NCI-H526 treated with DMSO at 0.1 percent for 48 hours (cell line): Measurements from ENCODE around the gene PPM1B.
"Not testable (repeated sequence)": the region's sequence is repeated elsewhere in the genome, so short reads cannot be mapped to it uniquely, and the experiment has no call there.

ENCODE experiments used
- DNase-seq: peaks from one replicate; lab custom pipeline; 2025; lab: John Stamatoyannopoulos, UW

The PPM1B gene

GRCh38 chr2:44200759-44201158, 32.1 kb downstream of the PPM1B start:
- no peak for DNase-seq

GRCh38 chr2:44201648-44202165, 33.0 kb downstream of the PPM1B start:
- no peak for DNase-seq

- DNase-seq, result no peak
Measured at GRCh38 chr2:44203542-44203941, 34.9 kb downstream of the PPM1B start.

GRCh38 chr2:44205169-44205568, 36.5 kb downstream of the PPM1B start:
- DNase-seq, result no peak

- DNase-seq, result no peak
Measured at GRCh38 chr2:44207102-44207501, 38.4 kb downstream of the PPM1B start.

GRCh38 chr2:44207648-44208047, 39.0 kb downstream of the PPM1B start:
- not testable (repeated sequence) for DNase-seq

- no peak for DNase-seq
Measured at GRCh38 chr2:44210362-44210761, 41.7 kb downstream of the PPM1B start.

- no peak for DNase-seq
Measured at GRCh38 chr2:44211183-44211582, 42.5 kb downstream of the PPM1B start.

GRCh38 chr2:44212302-44212701, 43.6 kb downstream of the PPM1B start:
- DNase-seq, result no peak

- DNase-seq, result no peak
Measured at GRCh38 chr2:44215827-44216226, 47.2 kb downstream of the PPM1B start.

GRCh38 chr2:44218771-44219170, 50.1 kb downstream of the PPM1B start:
- no peak for DNase-seq

GRCh38 chr2:44226753-44227152, 58.1 kb downstream of the PPM1B start:
- DNase-seq, result no peak

GRCh38 chr2:44230378-44230777, 61.7 kb downstream of the PPM1B start:
- no peak for DNase-seq

- DNase-seq, result no peak
Measured at GRCh38 chr2:44233450-44234128, 64.9 kb downstream of the PPM1B start.

GRCh38 chr2:44237221-44237620, 68.5 kb downstream of the PPM1B start:
- no peak for DNase-seq

- no peak for DNase-seq
Measured at GRCh38 chr2:44242904-44243303, 74.2 kb downstream of the PPM1B start.

GRCh38 chr2:44244135-44244871, 75.6 kb downstream of the PPM1B start:
- peak; percentile 75 for DNase-seq

GRCh38 chr2:44245083-44245861, 76.6 kb downstream of the PPM1B start:
- DNase-seq, result peak; percentile 22

- DNase-seq, result no peak
Measured at GRCh38 chr2:44246436-44246835, 77.8 kb downstream of the PPM1B start.

- no peak for DNase-seq
Measured at GRCh38 chr2:44246840-44247369, 78.2 kb downstream of the PPM1B start.

GRCh38 chr2:44247924-44248323, 79.2 kb downstream of the PPM1B start:
- DNase-seq, result no peak

- not testable (repeated sequence) for DNase-seq
Measured at GRCh38 chr2:44249269-44249668, 80.6 kb downstream of the PPM1B start.
